Esophagus muscularis mucosa (tissue), 3 donors: ENCODE results near the gene LDAH.

Source experiments
- CTCF ChIP-seq, 3 experiments: fragments of 200-600 bp in 2 of 3; fragments of 450-650 bp in 1 of 3; sonication (generic) in 2 of 3; IDR thresholded peaks; one replicate each; pipeline ENCODE4 v1.5.1; 2017 to 2019; ENCODE audit warnings: antibody characterized with exemption in 3 of 3, mild to moderate bottlenecking in 2 of 3, moderate library complexity in 1 of 3
- EP300 ChIP-seq: sonication (generic); formaldehyde crosslinking; IDR thresholded peaks from one replicate; pipeline ENCODE4 v1.6.1; 2017; ENCODE audit warnings: antibody characterized with exemption

GRCh38 chr2:20806286-20806685, 16.6 kb downstream of the LDAH start:
- TF ChIP-seq CTCF (IDR thresholded peaks at IDR 0.05) (no peak), EP300 (no peak)
